Panc1 (cell line): Measurements from ENCODE around the gene ITFG1. TPM values are rescaled to one million over a fixed set of nuclear protein-coding genes. Genes with fewer than 3 reads are reported as not detected.

ENCODE experiments used
- ATAC-seq: fragments of 200-7000 bp; cut with Tn5 transposase; 2 replicates; pipeline ENCODE4 v1.9.1; 2020; ENCODE audit warnings: mild to moderate bottlenecking, moderate library complexity
- BruUV-seq: library from RNA; stranded (reverse); fragments of 400-500 nt; replicated peaks from 2 replicates; lab custom pipeline; 2021; lab: Mats Ljungman, UMichigan
- CTCF ChIA-PET: fragments of 300-600 bp; sonication (Branson Sonifier 250); formaldehyde crosslinking; loops from one replicate; lab custom pipeline; 2022; ENCODE audit warnings: antibody characterized with exemption; lab: Charles Lee
- POLR2A ChIA-PET: fragments of 300-600 bp; sonication (Branson Sonifier 250); formaldehyde crosslinking; loops from one replicate; lab custom pipeline; 2022; ENCODE audit warnings: antibody characterized with exemption; lab: Charles Lee
- DNase-seq: peaks from one replicate; pipeline ENCODE4 v3.0.0-alpha.2; 2010; ENCODE audit warnings: low read depth, low spot score
- H3K27ac ChIP-seq: 2 replicates; pipeline ENCODE4 v1.5.1; 2011; ENCODE audit warnings: mild to moderate bottlenecking, low read length, inconsistent platforms
- H3K27me3 ChIP-seq: fragments of 200-500 bp; sonication (Bioruptor generic); 2 replicates; pipeline ENCODE4 v1.6.0; 2014; ENCODE audit warnings: low read length, inconsistent platforms; ENCODE audit not compliant: control insufficient read depth, insufficient read depth
- H3K36me3 ChIP-seq: fragments of 200-500 bp; sonication (Bioruptor generic); 2 replicates; pipeline ENCODE4 v1.5.1; 2014; ENCODE audit warnings: inconsistent platforms, mild to moderate bottlenecking, low read length, moderate library complexity; ENCODE audit not compliant: control insufficient read depth, insufficient read depth
- H3K4me1 ChIP-seq: 2 replicates; pipeline ENCODE4 v1.5.1; 2011; ENCODE audit warnings: inconsistent platforms, mild to moderate bottlenecking, low read length, moderate library complexity; ENCODE audit not compliant: control insufficient read depth, insufficient read depth
- H3K4me3 ChIP-seq, 2 experiments: 2 replicates each; pipeline ENCODE4 v1.5.1; 2011 to 2012; ENCODE audit warnings: low read depth in 2 of 2, low read length in 2 of 2, mild to moderate bottlenecking in 2 of 2, inconsistent platforms in 1 of 2, moderate library complexity in 1 of 2
- H3K9me3 ChIP-seq: fragments of 200-500 bp; sonication (Bioruptor generic); 2 replicates; pipeline ENCODE4 v1.5.1; 2014; ENCODE audit warnings: low read depth, mild to moderate bottlenecking, inconsistent platforms, low read length, moderate library complexity; ENCODE audit not compliant: control insufficient read depth, insufficient read depth
- CTCF ChIP-seq: fragments of 450-650 bp; IDR thresholded peaks from 2 replicates; pipeline ENCODE4 v1.5.1; 2017; ENCODE audit warnings: mild to moderate bottlenecking
- POLR2AphosphoS5 ChIP-seq: IDR thresholded peaks from 2 replicates; pipeline ENCODE4 v1.6.1; 2012; ENCODE audit warnings: mild to moderate bottlenecking, low read depth, low read length, moderate library complexity
- REST ChIP-seq, 2 experiments: IDR thresholded peaks; 2 replicates each; pipeline ENCODE4 v1.6.1; 2011 to 2012; ENCODE audit warnings: low read depth in 2 of 2, control low read depth in 1 of 2, low read length in 1 of 2, mild to moderate bottlenecking in 1 of 2, moderate library complexity in 1 of 2; ENCODE audit not compliant: insufficient read depth in 1 of 2
- SIN3A ChIP-seq: IDR thresholded peaks from 2 replicates; pipeline ENCODE4 v1.6.1; 2012; ENCODE audit warnings: low read depth, mild to moderate bottlenecking, low read length, moderate library complexity, borderline replicate concordance; ENCODE audit not compliant: insufficient read depth
- TCF7L2 ChIP-seq: IDR thresholded peaks from 2 replicates; pipeline ENCODE4 v1.6.1; 2011; ENCODE audit warnings: mild to moderate bottlenecking, low read depth, low read length, inconsistent platforms
- in situ Hi-C: cut with HindIII; loops from 2 replicates; pipeline ENCODE4 v1.10.0; 2016; ENCODE audit warnings: low sequenced_read_pairs, low pct_unique_long_range_greater_than_20kb
- intact Hi-C: fragments of 100-400 bp; cut with micrococcal nuclease; formaldehyde crosslinking; loops from one replicate; pipeline ENCODE4 v1.10.0; 2022; ENCODE audit not compliant: unreplicated experiment
- total RNA-seq: library from RNA; stranded (reverse); gene quantifications from one replicate; pipeline ENCODE4 v1.2.1, GENCODE V29; 2021; ENCODE audit not compliant: unreplicated experiment

ITFG1 gene
- total RNA-seq, 1 experiment from 2014 or later, result 26.5 TPM

GRCh38 chr16:47254756-47255155, 206.1 kb downstream of the ITFG1 start:
- in situ Hi-C loops, result no loop called here
- DNase-seq (no peak), ATAC-seq (no peak)
- CTCF ChIA-PET, result no interaction called here
- Histone ChIP-seq H3K27me3 (no peaks in the 10 kb centered on the region), H3K4me3 (no peak overlapping the region), H3K36me3 (no peaks in the 10 kb centered on the region), H3K4me1 (no peaks in the 10 kb centered on the region), H3K9me3 (no peaks in the 10 kb centered on the region), H3K27ac (no peak overlapping the region)
- POLR2A ChIA-PET, result no interaction called here
- BruUV-seq, result no TSS peak
- intact Hi-C loops, result no loop called here
- TF ChIP-seq SIN3A (no peak), TCF7L2 (no peak), POLR2AphosphoS5 (no peak), CTCF (no peak), REST (IDR thresholded peaks at IDR 0.05; ENCODE audit: insufficient read depth in 1 of 2, low read depth in 2 of 2, low read length in 1 of 2) (no peak)

- in situ Hi-C loops (no loop called here), intact Hi-C loops (no loop called here)
- no peak for DNase-seq
- ChIA-PET CTCF (no interaction called here), POLR2A (no interaction called here)
- Histone ChIP-seq H3K4me1 (no peaks in the 10 kb centered on the region), H3K27me3 (no peaks in the 10 kb centered on the region), H3K36me3 (no peaks in the 10 kb centered on the region), H3K9me3 (no peaks in the 10 kb centered on the region), H3K27ac (no peak overlapping the region), H3K4me3 (no peak overlapping the region)
- no peak for ATAC-seq
- no TSS peak for BruUV-seq
- no peak for TF ChIP-seq TCF7L2
- no peak for TF ChIP-seq SIN3A
- no peak for TF ChIP-seq POLR2AphosphoS5
- no peak for TF ChIP-seq REST (IDR thresholded peaks at IDR 0.05; ENCODE audit: insufficient read depth in 1 of 2, low read depth in 2 of 2, low read length in 1 of 2)
- TF ChIP-seq CTCF, result no peak
Measured at GRCh38 chr16:47250983-47251382, 209.9 kb downstream of the ITFG1 start.
